CD8-positive, alpha-beta memory T cell (primary cell): ENCODE measurements around the gene GABRE. TPM values are rescaled to one million over a fixed set of nuclear protein-coding genes. Genes with fewer than 3 reads are reported as not detected.
"Not testable (repeated sequence)": the region's sequence is repeated elsewhere in the genome, so short reads cannot be mapped to it uniquely, and the experiment has no call there.

Experiments used
- CTCF ChIA-PET: fragments of 350-600 bp; sonication (Branson Sonifier 250); formaldehyde crosslinking; loops from one replicate; lab custom pipeline; 2021; ENCODE audit warnings: antibody characterized with exemption; lab: Charles Lee
- POLR2A ChIA-PET: fragments of 350-600 bp; sonication (Branson Sonifier 250); formaldehyde crosslinking; loops from one replicate; lab custom pipeline; 2021; ENCODE audit warnings: antibody characterized with exemption; lab: Charles Lee
- DNase-seq, 5 donors: peaks; one replicate each; pipeline versions ENCODE4 v3.0.0 to v3.0.0-alpha.2; 2020 to 2022; ENCODE audit warnings: mixed read lengths in 1 of 5
- H3K27ac ChIP-seq: one replicate; pipeline ENCODE4 v1.7.0; 2013; ENCODE audit warnings: low read depth, mild to moderate bottlenecking, low read length, moderate library complexity
- H3K27me3 ChIP-seq: 2 replicates; pipeline ENCODE4 v1.7.0; 2013; ENCODE audit warnings: low read length, mild to moderate bottlenecking; ENCODE audit not compliant: insufficient read depth, poor library complexity, severe bottlenecking
- H3K36me3 ChIP-seq: 2 replicates; pipeline ENCODE4 v1.7.0; 2013; ENCODE audit warnings: mild to moderate bottlenecking, low read length, moderate library complexity; ENCODE audit not compliant: insufficient read depth
- H3K4me1 ChIP-seq: 2 replicates; pipeline ENCODE4 v1.7.0; 2013; ENCODE audit warnings: mild to moderate bottlenecking, low read length, moderate library complexity; ENCODE audit not compliant: insufficient read depth
- H3K4me3 ChIP-seq: 2 replicates; pipeline ENCODE4 v1.7.0; 2013; ENCODE audit warnings: mild to moderate bottlenecking, low read length
- H3K9me3 ChIP-seq: 2 replicates; pipeline ENCODE4 v1.7.0; 2013; ENCODE audit warnings: mild to moderate bottlenecking, low read length
- H3K27ac Mint-ChIP-seq, 8 donors: one replicate each; pipeline ENCODE4 v1.8.0; 2020 to 2021; ENCODE audit warnings: mixed read lengths in 8 of 8, mild to moderate bottlenecking in 6 of 8, inconsistent platforms in 3 of 8, moderate library complexity in 3 of 8
- H3K27me3 Mint-ChIP-seq, 2 donors: one replicate each; pipeline ENCODE4 v1.8.0; 2020 to 2021; ENCODE audit warnings: mixed read lengths in 2 of 2, mild to moderate bottlenecking in 1 of 2, moderate library complexity in 1 of 2
- H3K36me3 Mint-ChIP-seq, 3 donors: one replicate each; pipeline ENCODE4 v1.8.0; 2020 to 2021; ENCODE audit warnings: mixed read lengths in 3 of 3, inconsistent platforms in 1 of 3, mild to moderate bottlenecking in 1 of 3
- H3K4me1 Mint-ChIP-seq, 3 donors: one replicate each; pipeline ENCODE4 v1.8.0; 2020 to 2021; ENCODE audit warnings: mixed read lengths in 3 of 3, inconsistent platforms in 1 of 3, mild to moderate bottlenecking in 1 of 3
- H3K4me3 Mint-ChIP-seq, 7 donors: one replicate each; pipeline ENCODE4 v1.8.0; 2020 to 2021; ENCODE audit warnings: mixed read lengths in 7 of 7, mild to moderate bottlenecking in 6 of 7, moderate library complexity in 4 of 7, inconsistent platforms in 2 of 7
- H3K9me3 Mint-ChIP-seq, 5 donors: one replicate each; pipeline ENCODE4 v1.8.0; 2020 to 2022; ENCODE audit warnings: mixed read lengths in 5 of 5, mild to moderate bottlenecking in 3 of 5, moderate library complexity in 2 of 5, inconsistent platforms in 1 of 5
- polyA plus RNA-seq: library from polyadenylated mRNA; unstranded; fragments of 300-500 nt; fragmentation: Illumina TruSeq; gene quantifications from one replicate; pipeline ENCODE4 v1.2.3, GENCODE V29; 2021
- total RNA-seq, 2 experiments: library from RNA; stranded (reverse); gene quantifications; one replicate each; pipeline ENCODE4 v1.2.3, GENCODE V29; 2021

The GABRE gene
- total and polyA plus RNA-seq, 3 experiments from 2014 or later, result not detected

- Mint-ChIP-seq H3K27ac (no peak overlapping the region), H3K4me3 (no peak overlapping the region), H3K4me1 (no peaks in the 10 kb centered on the region), H3K9me3 (no peaks in the 10 kb centered on the region), H3K27me3 (peaks cover 0 to 3% of the 10 kb centered on the region in 2 donors), H3K36me3 (no peaks in the 10 kb centered on the region)
- Histone ChIP-seq H3K27me3 (no peaks in the 10 kb centered on the region), H3K4me1 (no peaks in the 10 kb centered on the region), H3K9me3 (no peaks in the 10 kb centered on the region), H3K27ac (no peak overlapping the region), H3K36me3 (no peaks in the 10 kb centered on the region), H3K4me3 (no peak overlapping the region)
- CTCF ChIA-PET, result no interaction called here
- POLR2A ChIA-PET, result no interaction called here
- no peak for DNase-seq
Measured at GRCh38 chrX:151921292-151921691, 53.2 kb downstream of the GABRE start.

- no peak for DNase-seq
- ChIA-PET CTCF (no interaction called here), POLR2A (no interaction called here)
- Histone ChIP-seq H3K4me3 (no peak overlapping the region), H3K27me3 (no peaks in the 10 kb centered on the region), H3K36me3 (no peaks in the 10 kb centered on the region), H3K4me1 (no peaks in the 10 kb centered on the region), H3K9me3 (no peaks in the 10 kb centered on the region), H3K27ac (no peak overlapping the region)
- H3K4me3 Mint-ChIP-seq, result no peak overlapping the region
- H3K27me3 Mint-ChIP-seq, result no peaks in the 10 kb centered on the region
- H3K27ac Mint-ChIP-seq, result no peak overlapping the region
- H3K4me1 Mint-ChIP-seq, result no peaks in the 10 kb centered on the region
- no peaks in the 10 kb centered on the region for H3K9me3 Mint-ChIP-seq
- H3K36me3 Mint-ChIP-seq, result no peaks in the 10 kb centered on the region
Measured at GRCh38 chrX:151920530-151920929, 53.9 kb downstream of the GABRE start.

- Mint-ChIP-seq H3K27ac (no peak overlapping the region), H3K4me3 (no peak overlapping the region), H3K27me3 (no peaks in the 10 kb centered on the region), H3K4me1 (no peaks in the 10 kb centered on the region), H3K9me3 (no peaks in the 10 kb centered on the region), H3K36me3 (no peaks in the 10 kb centered on the region)
- Histone ChIP-seq H3K4me1 (no peaks in the 10 kb centered on the region), H3K27me3 (no peaks in the 10 kb centered on the region), H3K36me3 (no peaks in the 10 kb centered on the region), H3K4me3 (no peak overlapping the region), H3K27ac (no peak overlapping the region), H3K9me3 (no peaks in the 10 kb centered on the region)
- no peak for DNase-seq
- POLR2A ChIA-PET, result no interaction called here
- CTCF ChIA-PET, result no interaction called here
Measured at GRCh38 chrX:151920101-151920500, 54.4 kb downstream of the GABRE start.

- no peaks in the 10 kb centered on the region for H3K9me3 ChIP-seq
- no peak overlapping the region for H3K4me3 ChIP-seq
- no peaks in the 10 kb centered on the region for H3K4me1 ChIP-seq
- no peak for DNase-seq
- Mint-ChIP-seq H3K27ac (no peak overlapping the region), H3K4me1 (no peaks in the 10 kb centered on the region), H3K27me3 (no peaks in the 10 kb centered on the region), H3K36me3 (no peaks in the 10 kb centered on the region), H3K4me3 (no peak overlapping the region), H3K9me3 (no peaks in the 10 kb centered on the region)
- CTCF ChIA-PET, result no interaction called here
- H3K27ac ChIP-seq, result no peak overlapping the region
- H3K36me3 ChIP-seq, result no peaks in the 10 kb centered on the region
- POLR2A ChIA-PET, result no interaction called here
- no peaks in the 10 kb centered on the region for H3K27me3 ChIP-seq
Measured at GRCh38 chrX:151919610-151920009, 54.9 kb downstream of the GABRE start.

- H3K36me3 Mint-ChIP-seq, H3K4me3 Mint-ChIP-seq, H3K4me1 Mint-ChIP-seq, H3K27me3 Mint-ChIP-seq, H3K9me3 Mint-ChIP-seq, H3K27me3 ChIP-seq, DNase-seq, H3K9me3 ChIP-seq, H3K36me3 ChIP-seq, CTCF ChIA-PET, POLR2A ChIA-PET, H3K27ac Mint-ChIP-seq, H3K27ac ChIP-seq, H3K4me3 ChIP-seq, H3K4me1 ChIP-seq: not testable (repeated sequence)
Measured at GRCh38 chrX:151918736-151919135, 55.7 kb downstream of the GABRE start.

- H3K4me3 Mint-ChIP-seq, result peak within 1 kb of the TSS in 1 of 7 donors; percentile 13
Measured at GRCh38 chrX:151912780-151913179, 61.7 kb downstream of the GABRE start, which contains the start of gene MAGEA4. TSS of gene MAGEA4 (plus strand) at chrX:151912889. CDS start at chrX:151923665, 10,776 bp downstream.

GRCh38 chrX:151912221-151912620 lies 62.3 kb downstream of the GABRE start:
- Mint-ChIP-seq H3K9me3 (peaks cover 0 to 1% (median 0%) of the 10 kb centered on the region in 5 donors), H3K27me3 (peaks cover 0 to 2% of the 10 kb centered on the region in 2 donors), H3K4me3 (no peak overlapping the region), H3K27ac (no peak overlapping the region), H3K36me3 (no peaks in the 10 kb centered on the region), H3K4me1 (no peaks in the 10 kb centered on the region)
- Histone ChIP-seq H3K27me3 (no peaks in the 10 kb centered on the region), H3K27ac (no peak overlapping the region), H3K4me1 (no peaks in the 10 kb centered on the region), H3K9me3 (no peaks in the 10 kb centered on the region), H3K36me3 (no peaks in the 10 kb centered on the region), H3K4me3 (no peak overlapping the region)
- POLR2A ChIA-PET, result no interaction called here
- DNase-seq, result no peak
- CTCF ChIA-PET, result no interaction called here

More at GRCh38 chrX:151912780-151913179, 61.7 kb downstream of the GABRE start, which contains the start of gene MAGEA4:
- Mint-ChIP-seq H3K9me3 (no peaks in the 10 kb centered on the region), H3K4me1 (no peaks in the 10 kb centered on the region), H3K36me3 (no peaks in the 10 kb centered on the region), H3K27ac (no peak within 1 kb of the TSS), H3K27me3 (no peaks in the 10 kb centered on the region)
- Histone ChIP-seq H3K36me3 (no peaks in the 10 kb centered on the region), H3K4me3 (no peak within 1 kb of the TSS), H3K27me3 (no peaks in the 10 kb centered on the region), H3K4me1 (no peaks in the 10 kb centered on the region), H3K27ac (no peak within 1 kb of the TSS), H3K9me3 (no peaks in the 10 kb centered on the region)
- ChIA-PET CTCF (no interaction called here), POLR2A (no interaction called here)
- no peak for DNase-seq

- no peak for DNase-seq
- Histone ChIP-seq H3K4me3 (no peak overlapping the region), H3K27ac (no peak overlapping the region), H3K9me3 (no peaks in the 10 kb centered on the region), H3K36me3 (no peaks in the 10 kb centered on the region), H3K4me1 (no peaks in the 10 kb centered on the region), H3K27me3 (no peaks in the 10 kb centered on the region)
- no peaks in the 10 kb centered on the region for H3K4me1 Mint-ChIP-seq
- H3K9me3 Mint-ChIP-seq, result peaks cover 0 to 6% (median 0%) of the 10 kb centered on the region in 5 donors
- H3K27me3 Mint-ChIP-seq, result peaks cover 0 to 2% of the 10 kb centered on the region in 2 donors
- CTCF ChIA-PET, result no interaction called here
- H3K4me3 Mint-ChIP-seq, result no peak overlapping the region
- H3K36me3 Mint-ChIP-seq, result no peaks in the 10 kb centered on the region
- H3K27ac Mint-ChIP-seq, result no peak overlapping the region
- POLR2A ChIA-PET, result no interaction called here
Measured at GRCh38 chrX:151904989-151905388, 69.5 kb downstream of the GABRE start.
